Gastroesophageal sphincter (tissue), 3 donors: ENCODE results near the gene MYRIP.

Experiments
- POLR2A ChIP-seq, 2 donors: fragments of 450-650 bp; IDR thresholded peaks; one replicate each; pipeline ENCODE4 v1.6.1; 2017; ENCODE audit warnings: antibody characterized with exemption in 2 of 2, mild to moderate bottlenecking in 2 of 2, moderate library complexity in 1 of 2
- TF ChIP-seq, protein P1 (sequence below), 4 experiments: fragments of 200-600 bp in 2 of 4; fragments of 450-650 bp in 2 of 4; sonication (generic) in 1 of 4; IDR thresholded peaks; one replicate each; pipeline ENCODE4 v1.5.1; 2017 to 2019; ENCODE audit warnings: antibody characterized with exemption in 4 of 4, mild to moderate bottlenecking in 2 of 4, moderate library complexity in 2 of 4

DNA sequence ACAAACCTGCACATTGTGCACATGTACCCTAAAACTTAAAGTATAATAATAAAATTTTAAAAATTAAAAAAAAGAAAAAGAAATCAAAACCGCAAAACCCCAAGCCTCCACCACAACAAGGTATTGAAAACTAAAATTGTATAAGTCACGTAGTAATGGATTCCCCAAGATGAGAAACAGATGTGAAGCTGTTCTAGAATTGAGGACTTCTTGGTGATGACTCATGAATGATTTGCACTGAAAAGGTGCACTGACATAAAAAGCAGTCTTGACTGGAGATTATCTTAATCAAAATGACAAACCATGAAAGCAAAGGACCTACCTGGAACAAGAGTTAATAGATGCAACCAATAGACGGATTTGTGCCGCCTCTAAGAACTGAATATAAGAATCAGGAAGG is 225.8 kb downstream of the MYRIP start:
- TF ChIP-seq, protein P1, sequence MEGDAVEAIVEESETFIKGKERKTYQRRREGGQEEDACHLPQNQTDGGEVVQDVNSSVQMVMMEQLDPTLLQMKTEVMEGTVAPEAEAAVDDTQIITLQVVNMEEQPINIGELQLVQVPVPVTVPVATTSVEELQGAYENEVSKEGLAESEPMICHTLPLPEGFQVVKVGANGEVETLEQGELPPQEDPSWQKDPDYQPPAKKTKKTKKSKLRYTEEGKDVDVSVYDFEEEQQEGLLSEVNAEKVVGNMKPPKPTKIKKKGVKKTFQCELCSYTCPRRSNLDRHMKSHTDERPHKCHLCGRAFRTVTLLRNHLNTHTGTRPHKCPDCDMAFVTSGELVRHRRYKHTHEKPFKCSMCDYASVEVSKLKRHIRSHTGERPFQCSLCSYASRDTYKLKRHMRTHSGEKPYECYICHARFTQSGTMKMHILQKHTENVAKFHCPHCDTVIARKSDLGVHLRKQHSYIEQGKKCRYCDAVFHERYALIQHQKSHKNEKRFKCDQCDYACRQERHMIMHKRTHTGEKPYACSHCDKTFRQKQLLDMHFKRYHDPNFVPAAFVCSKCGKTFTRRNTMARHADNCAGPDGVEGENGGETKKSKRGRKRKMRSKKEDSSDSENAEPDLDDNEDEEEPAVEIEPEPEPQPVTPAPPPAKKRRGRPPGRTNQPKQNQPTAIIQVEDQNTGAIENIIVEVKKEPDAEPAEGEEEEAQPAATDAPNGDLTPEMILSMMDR (IDR thresholded peaks at IDR 0.05) = no peak
- no peak for TF ChIP-seq POLR2A (IDR thresholded peaks at IDR 0.05)
